ENCODE results near the gene FBXL3. TPM values are rescaled to one million over a fixed set of nuclear protein-coding genes. Genes with fewer than 3 reads are reported as not detected.

FBXL3 gene, protein sequence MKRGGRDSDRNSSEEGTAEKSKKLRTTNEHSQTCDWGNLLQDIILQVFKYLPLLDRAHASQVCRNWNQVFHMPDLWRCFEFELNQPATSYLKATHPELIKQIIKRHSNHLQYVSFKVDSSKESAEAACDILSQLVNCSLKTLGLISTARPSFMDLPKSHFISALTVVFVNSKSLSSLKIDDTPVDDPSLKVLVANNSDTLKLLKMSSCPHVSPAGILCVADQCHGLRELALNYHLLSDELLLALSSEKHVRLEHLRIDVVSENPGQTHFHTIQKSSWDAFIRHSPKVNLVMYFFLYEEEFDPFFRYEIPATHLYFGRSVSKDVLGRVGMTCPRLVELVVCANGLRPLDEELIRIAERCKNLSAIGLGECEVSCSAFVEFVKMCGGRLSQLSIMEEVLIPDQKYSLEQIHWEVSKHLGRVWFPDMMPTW
- polyA plus RNA-seq (2012; ENCODE audit: insufficient read length, low read depth), result 13.3 TPM

DNA sequence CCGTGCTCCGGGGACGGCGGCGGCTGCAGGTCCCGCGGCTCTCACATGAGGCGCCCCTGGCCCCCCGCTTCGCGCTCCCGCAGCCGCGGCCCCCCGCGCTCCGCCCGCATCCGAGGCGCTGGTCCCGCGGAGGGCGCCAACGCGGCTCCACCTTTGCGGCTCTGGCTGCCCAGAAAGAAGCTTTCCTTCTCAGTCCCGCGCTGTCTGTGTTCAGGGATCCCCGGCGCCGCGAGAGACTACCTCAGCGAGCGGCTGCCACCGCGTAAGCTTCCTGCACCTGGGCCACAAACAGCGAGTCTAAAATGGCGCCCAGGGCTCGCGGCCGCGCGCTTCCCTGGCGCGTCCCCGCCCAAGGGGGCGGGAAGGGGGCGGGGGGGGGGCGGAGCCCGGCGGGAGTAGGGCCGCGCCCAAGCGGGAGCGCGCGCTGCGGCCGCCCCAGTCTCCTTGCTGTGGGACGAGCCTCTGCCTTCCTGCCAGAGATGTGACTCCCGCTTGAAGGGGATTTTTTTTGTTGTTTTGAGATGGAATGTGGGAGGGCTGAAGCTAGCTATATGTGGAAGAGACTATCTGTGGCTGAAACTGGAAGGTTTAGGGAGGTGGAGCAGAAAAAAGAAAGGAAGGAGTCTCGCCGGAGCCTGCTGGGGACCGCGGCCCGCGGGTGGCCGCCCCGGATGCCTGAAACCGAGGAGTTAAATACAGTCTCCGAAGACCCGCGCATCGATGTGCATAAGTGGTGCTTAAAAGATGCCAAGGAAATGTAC is at the start of gene FBXL3:
TSS of gene FBXL3 (minus strand) at position 299 of the 761 bp plus-strand sequence. CDS start 5,299 bp downstream, outside the sequence.
- TF ChIP-seq TAF1 (IDR thresholded peaks at IDR 0.05; ENCODE audit: borderline replicate concordance, insufficient read depth, low read length), result no peak; the same call in 1 of the 2 replicates
- TF ChIP-seq FOXP2 (optimal IDR thresholded peaks at IDR 0.05; ENCODE audit: borderline replicate concordance, extremely low read depth, extremely low read length, insufficient read depth), result peak; percentile 33
- TF ChIP-seq SIN3A (IDR thresholded peaks at IDR 0.05; ENCODE audit: borderline replicate concordance, insufficient read depth, low read length), result no peak
- TF ChIP-seq POLR2AphosphoS5 (IDR thresholded peaks at IDR 0.05; ENCODE audit: low read depth, low read length), result peak; percentile 51; the same call in 1 of the 2 replicates

DNA sequence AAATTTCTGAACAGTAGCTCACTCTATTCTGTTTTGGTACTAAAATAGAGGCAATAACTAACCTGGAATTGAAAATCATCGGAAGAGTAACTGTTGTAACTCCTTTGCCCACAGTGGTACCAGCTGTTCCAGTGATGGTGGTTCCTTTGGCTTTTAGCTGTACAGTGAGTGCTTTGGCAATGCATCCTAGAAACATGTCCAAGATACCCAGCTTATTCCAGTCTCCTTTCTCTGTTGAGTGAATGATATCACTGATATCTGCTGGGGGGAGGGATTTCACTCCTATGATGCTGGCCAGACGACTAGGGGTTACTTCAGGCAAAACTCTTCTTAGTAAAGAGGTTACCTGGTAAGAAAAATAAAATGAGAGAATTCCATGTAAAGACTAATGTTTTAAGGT is 40.6 kb upstream of the FBXL3 start:
- no peak for TF ChIP-seq FOXP2 (optimal IDR thresholded peaks at IDR 0.05; ENCODE audit: borderline replicate concordance, extremely low read depth, extremely low read length, insufficient read depth)
- no peak for TF ChIP-seq POLR2AphosphoS5 (IDR thresholded peaks at IDR 0.05; ENCODE audit: low read depth, low read length)
- no peak for TF ChIP-seq SIN3A (IDR thresholded peaks at IDR 0.05; ENCODE audit: borderline replicate concordance, insufficient read depth, low read length)
- no peak for TF ChIP-seq TAF1 (IDR thresholded peaks at IDR 0.05; ENCODE audit: borderline replicate concordance, insufficient read depth, low read length)
- TF ChIP-seq, protein P1, sequence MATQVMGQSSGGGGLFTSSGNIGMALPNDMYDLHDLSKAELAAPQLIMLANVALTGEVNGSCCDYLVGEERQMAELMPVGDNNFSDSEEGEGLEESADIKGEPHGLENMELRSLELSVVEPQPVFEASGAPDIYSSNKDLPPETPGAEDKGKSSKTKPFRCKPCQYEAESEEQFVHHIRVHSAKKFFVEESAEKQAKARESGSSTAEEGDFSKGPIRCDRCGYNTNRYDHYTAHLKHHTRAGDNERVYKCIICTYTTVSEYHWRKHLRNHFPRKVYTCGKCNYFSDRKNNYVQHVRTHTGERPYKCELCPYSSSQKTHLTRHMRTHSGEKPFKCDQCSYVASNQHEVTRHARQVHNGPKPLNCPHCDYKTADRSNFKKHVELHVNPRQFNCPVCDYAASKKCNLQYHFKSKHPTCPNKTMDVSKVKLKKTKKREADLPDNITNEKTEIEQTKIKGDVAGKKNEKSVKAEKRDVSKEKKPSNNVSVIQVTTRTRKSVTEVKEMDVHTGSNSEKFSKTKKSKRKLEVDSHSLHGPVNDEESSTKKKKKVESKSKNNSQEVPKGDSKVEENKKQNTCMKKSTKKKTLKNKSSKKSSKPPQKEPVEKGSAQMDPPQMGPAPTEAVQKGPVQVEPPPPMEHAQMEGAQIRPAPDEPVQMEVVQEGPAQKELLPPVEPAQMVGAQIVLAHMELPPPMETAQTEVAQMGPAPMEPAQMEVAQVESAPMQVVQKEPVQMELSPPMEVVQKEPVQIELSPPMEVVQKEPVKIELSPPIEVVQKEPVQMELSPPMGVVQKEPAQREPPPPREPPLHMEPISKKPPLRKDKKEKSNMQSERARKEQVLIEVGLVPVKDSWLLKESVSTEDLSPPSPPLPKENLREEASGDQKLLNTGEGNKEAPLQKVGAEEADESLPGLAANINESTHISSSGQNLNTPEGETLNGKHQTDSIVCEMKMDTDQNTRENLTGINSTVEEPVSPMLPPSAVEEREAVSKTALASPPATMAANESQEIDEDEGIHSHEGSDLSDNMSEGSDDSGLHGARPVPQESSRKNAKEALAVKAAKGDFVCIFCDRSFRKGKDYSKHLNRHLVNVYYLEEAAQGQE (IDR thresholded peaks at IDR 0.05; ENCODE audit: insufficient read depth in 1 of 2, low read depth in 2 of 2, low read length in 2 of 2), result no peak

DNA sequence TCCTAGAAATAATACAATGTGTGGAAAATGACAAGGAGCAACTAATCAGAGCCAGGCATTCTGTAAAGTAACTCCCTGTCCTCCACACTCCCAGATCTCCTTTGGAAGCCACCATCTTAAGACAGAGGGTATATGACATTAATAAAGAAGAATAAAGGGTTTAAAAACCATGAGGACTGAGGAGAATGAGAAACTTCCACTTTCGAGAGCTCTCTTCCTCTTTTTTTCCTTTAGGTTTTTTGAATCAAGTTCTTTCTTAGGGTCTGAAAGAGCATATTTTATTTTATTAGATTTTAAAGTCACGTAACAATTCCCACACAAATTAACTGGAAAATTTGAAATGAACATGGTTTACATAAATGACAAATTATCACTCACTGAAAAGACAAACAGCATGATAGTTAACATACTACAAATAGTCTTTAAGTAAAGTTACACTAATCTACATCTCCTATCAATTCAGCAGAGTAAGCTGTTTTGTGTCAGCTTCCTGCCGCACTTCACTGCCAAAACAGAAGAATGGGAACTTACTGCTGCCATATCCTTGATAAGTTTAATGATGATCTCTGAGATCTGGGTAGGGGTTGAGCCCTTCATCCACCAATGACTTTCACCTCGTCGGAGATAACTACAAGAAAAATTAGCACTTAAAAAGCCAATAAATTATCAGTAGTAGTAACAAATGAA is 38.6 kb upstream of the FBXL3 start:
- TF ChIP-seq, protein P1 (IDR thresholded peaks at IDR 0.05; ENCODE audit: insufficient read depth in 1 of 2, low read depth in 2 of 2, low read length in 2 of 2), result no peak
- TF ChIP-seq POLR2AphosphoS5 (IDR thresholded peaks at IDR 0.05; ENCODE audit: low read depth, low read length), result no peak
- TF ChIP-seq FOXP2 (optimal IDR thresholded peaks at IDR 0.05; ENCODE audit: borderline replicate concordance, extremely low read depth, extremely low read length, insufficient read depth), result no peak
- no peak for TF ChIP-seq SIN3A (IDR thresholded peaks at IDR 0.05; ENCODE audit: borderline replicate concordance, insufficient read depth, low read length)

DNA sequence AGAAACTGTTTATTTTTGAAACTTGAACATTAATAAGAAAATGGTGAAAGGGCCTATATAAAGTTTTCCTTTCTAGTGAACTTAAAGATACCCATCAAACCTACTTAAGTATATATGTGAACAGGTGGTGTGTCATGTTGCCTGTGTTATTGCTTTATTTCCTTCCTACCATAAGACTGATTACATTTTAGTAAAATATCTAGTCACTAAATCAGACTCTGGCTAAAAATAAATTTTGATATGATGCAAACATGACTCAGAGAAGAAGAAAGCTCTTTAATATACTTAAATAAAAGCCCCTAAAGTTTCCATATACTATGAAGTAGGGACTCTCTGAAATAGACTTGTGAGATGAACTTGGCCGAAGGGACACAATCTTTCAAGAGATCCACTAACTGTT is 35.1 kb upstream of the FBXL3 start:
- no peak for TF ChIP-seq TAF1 (IDR thresholded peaks at IDR 0.05; ENCODE audit: borderline replicate concordance, insufficient read depth, low read length)
- no peak for TF ChIP-seq POLR2AphosphoS5 (IDR thresholded peaks at IDR 0.05; ENCODE audit: low read depth, low read length)
- TF ChIP-seq FOXP2 (optimal IDR thresholded peaks at IDR 0.05; ENCODE audit: borderline replicate concordance, extremely low read depth, extremely low read length, insufficient read depth), result no peak
- TF ChIP-seq SIN3A (IDR thresholded peaks at IDR 0.05; ENCODE audit: borderline replicate concordance, insufficient read depth, low read length), result no peak
- TF ChIP-seq, protein P1 (IDR thresholded peaks at IDR 0.05; ENCODE audit: insufficient read depth in 1 of 2, low read depth in 2 of 2, low read length in 2 of 2), result no peak

DNA sequence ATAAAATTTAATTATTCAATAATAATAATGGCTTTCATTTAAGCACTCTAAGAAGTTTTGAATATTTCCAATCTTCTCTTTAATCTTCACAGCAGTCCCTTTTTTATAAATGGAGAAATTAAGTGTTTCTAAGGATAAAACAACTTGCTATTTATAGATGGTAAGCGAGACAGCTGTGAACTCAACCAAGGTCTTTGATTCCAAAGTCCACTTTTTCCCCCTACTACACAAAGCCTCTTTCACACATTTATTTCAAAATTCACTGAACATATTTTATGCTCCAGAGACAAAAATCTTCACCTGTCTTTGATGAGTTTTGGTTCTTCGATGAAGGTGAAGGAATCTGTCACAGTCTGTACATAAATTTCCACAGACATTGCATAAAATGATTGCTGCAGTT is 34.4 kb upstream of the FBXL3 start:
- TF ChIP-seq POLR2AphosphoS5 (IDR thresholded peaks at IDR 0.05; ENCODE audit: low read depth, low read length) (no peak), SIN3A (IDR thresholded peaks at IDR 0.05; ENCODE audit: borderline replicate concordance, insufficient read depth, low read length) (no peak), FOXP2 (optimal IDR thresholded peaks at IDR 0.05; ENCODE audit: borderline replicate concordance, extremely low read depth, extremely low read length, insufficient read depth) (no peak), TAF1 (IDR thresholded peaks at IDR 0.05; ENCODE audit: borderline replicate concordance, insufficient read depth, low read length) (no peak)
- TF ChIP-seq, protein P1 (IDR thresholded peaks at IDR 0.05; ENCODE audit: insufficient read depth in 1 of 2, low read depth in 2 of 2, low read length in 2 of 2), result no peak

All from PFSK-1 (cell line).